HepG2 (cell line): Measurements from ENCODE around the gene IRF1. TPM values are rescaled to one million over a fixed set of nuclear protein-coding genes. Genes with fewer than 3 reads are reported as not detected.

Experiments used
- ATAC-seq: fragments of 200-7000 bp; cut with Tn5 transposase; 3 replicates; pipeline ENCODE4 v1.9.1; 2020; ENCODE audit warnings: mild to moderate bottlenecking, moderate library complexity
- BruUV-seq: library from RNA; stranded (reverse); fragments of 400-500 nt; replicated peaks from 2 replicates; lab custom pipeline; 2021; lab: Mats Ljungman, UMichigan
- CTCF ChIA-PET: fragments of 300-600 bp; formaldehyde crosslinking; extraction: SDS; loops from one replicate; lab custom pipeline; 2021; ENCODE audit warnings: low total read pairs, inconsistent platforms, low intra/inter-chr PET ratio; lab: Yijun Ruan, JAX
- POLR2A ChIA-PET: fragments of 350-600 bp; sonication (Branson Sonifier 250); formaldehyde crosslinking; loops from one replicate; lab custom pipeline; 2020; ENCODE audit warnings: antibody characterized with exemption, inconsistent platforms; lab: Yijun Ruan, JAX
- DNase-seq: peaks from one replicate; pipeline ENCODE4 v3.0.0-alpha.2; 2015; ENCODE audit warnings: low spot score
- FAIRE-seq: peaks from 3 replicates; lab custom pipeline; 2011; peaks lifted over from hg19 to GRCh38; lab: Jason Lieb, UNC
- H2AFZ ChIP-seq: one replicate; pipeline ENCODE4 v1.6.1; 2011; ENCODE audit warnings: low read length, inconsistent platforms
- H3K27ac ChIP-seq: fragments of 300-600 bp; 3 replicates; pipeline ENCODE4 v1.8.0; 2011; ENCODE audit warnings: mixed run types, mild to moderate bottlenecking, mixed read lengths, low read length, inconsistent platforms; ENCODE audit not compliant: insufficient read depth; ENCODE audit errors: extremely low read length
- H3K27me3 ChIP-seq, 2 experiments: fragments of 200-600 bp in 1 of 2; 2 replicates in 1 of 2; 3 replicates in 1 of 2; pipeline versions ENCODE4 v1.6.0 to v1.8.0; 2011; ENCODE audit warnings: low read length in 2 of 2, mild to moderate bottlenecking in 2 of 2, moderate library complexity in 2 of 2, inconsistent platforms in 1 of 2; ENCODE audit not compliant: insufficient read depth in 2 of 2, control insufficient read depth in 1 of 2
- H3K36me3 ChIP-seq, 2 experiments: fragments of 200-600 bp in 1 of 2; replicated peaks in 1 of 2; 2 replicates in 1 of 2; 3 replicates in 1 of 2; pipeline versions ENCODE4 v1.5.1 to v1.8.0; 2011; ENCODE audit warnings: low read length in 2 of 2, inconsistent platforms in 1 of 2; ENCODE audit not compliant: insufficient read depth in 2 of 2, control insufficient read depth in 1 of 2
- H3K4me1 ChIP-seq: 2 replicates; pipeline ENCODE4 v1.5.1; 2012; ENCODE audit warnings: low read length, inconsistent platforms; ENCODE audit not compliant: insufficient read depth
- H3K4me2 ChIP-seq: 2 replicates; pipeline ENCODE4 v1.6.0; 2011; ENCODE audit warnings: low read depth, low read length, inconsistent platforms
- H3K4me3 ChIP-seq, 3 experiments: fragments of 200-600 bp in 1 of 3; sonication (generic), shearing (Covaris generic) in 1 of 3; replicated peaks in 1 of 3; 2 replicates each; pipeline ENCODE4 v1.5.1; 2011 to 2016; ENCODE audit warnings: low read length in 3 of 3, inconsistent platforms in 2 of 3, low read depth in 2 of 3, mild to moderate bottlenecking in 2 of 3, control low read depth in 1 of 3, mixed read lengths in 1 of 3; ENCODE audit not compliant: insufficient read depth in 1 of 3
- H3K79me2 ChIP-seq: one replicate; pipeline ENCODE4 v1.6.1; 2011; ENCODE audit warnings: low read length, inconsistent platforms; ENCODE audit not compliant: insufficient read depth
- H3K9ac ChIP-seq: 2 replicates; pipeline ENCODE4 v1.6.0; 2011; ENCODE audit warnings: mild to moderate bottlenecking, low read depth, low read length, inconsistent platforms; ENCODE audit not compliant: insufficient read depth
- H3K9me3 ChIP-seq: 2 replicates; pipeline ENCODE4 v1.5.1; 2012; ENCODE audit warnings: mild to moderate bottlenecking, low read length
- H4K20me1 ChIP-seq: 2 replicates; pipeline ENCODE4 v1.6.0; 2011; ENCODE audit warnings: inconsistent platforms, mild to moderate bottlenecking, low read length, moderate library complexity; ENCODE audit not compliant: insufficient read depth
- CEBPZ ChIP-seq: IDR thresholded peaks from 2 replicates; pipeline ENCODE4 v1.6.1; 2012; ENCODE audit warnings: low read length, improper control_type of control experiment
- GABPA ChIP-seq, 2 experiments: IDR thresholded peaks; 2 replicates each; pipeline ENCODE4 v1.6.1; 2011 to 2016; ENCODE audit warnings: low read depth in 2 of 2, low read length in 1 of 2, missing biosample characterization in 1 of 2, missing genetic modification characterization in 1 of 2
- KAT7 ChIP-seq: IDR thresholded peaks from 2 replicates; pipeline ENCODE4 v1.6.1; 2018; ENCODE audit warnings: borderline replicate concordance, missing compliant biosample characterization
- MYC ChIP-seq: sonication (generic); formaldehyde crosslinking; IDR thresholded peaks from 2 replicates; pipeline ENCODE4 v1.9.0; 2021; ENCODE audit warnings: missing genetic modification reagents, borderline replicate concordance
- NAIF1 ChIP-seq: sonication (generic); formaldehyde crosslinking; IDR thresholded peaks from 2 replicates; pipeline ENCODE4 v1.5.0; 2020; ENCODE audit warnings: mild to moderate bottlenecking, missing genetic modification reagents, borderline replicate concordance
- PAX8 ChIP-seq: sonication (generic); formaldehyde crosslinking; IDR thresholded peaks from 2 replicates; pipeline ENCODE4 v1.8.0; 2022; ENCODE audit warnings: mild to moderate bottlenecking, missing genetic modification reagents, borderline replicate concordance
- PHF5A ChIP-seq: IDR thresholded peaks from one replicate; pipeline ENCODE4 v1.6.1; 2018; ENCODE audit warnings: low read depth, missing genetic modification reagents; ENCODE audit not compliant: unreplicated experiment
- REPIN1 ChIP-seq: sonication (generic); formaldehyde crosslinking; IDR thresholded peaks from 2 replicates; pipeline ENCODE4 v1.8.0; 2022; ENCODE audit warnings: missing genetic modification reagents, low read depth, mild to moderate bottlenecking, borderline replicate concordance
- U2AF1 ChIP-seq: fragments of 200-400 bp; formaldehyde crosslinking; optimal IDR thresholded peaks from 2 replicates; pipeline ENCODE3; 2017; ENCODE audit warnings: mild to moderate bottlenecking, low read depth, low read length
- ZNF10 ChIP-seq: sonication (generic); formaldehyde crosslinking; IDR thresholded peaks from 2 replicates; pipeline ENCODE4 v1.4.0; 2020; ENCODE audit warnings: mild to moderate bottlenecking, low read depth, missing genetic modification reagents, borderline replicate concordance
- ZNF264 ChIP-seq: sonication (generic); formaldehyde crosslinking; IDR thresholded peaks from 2 replicates; pipeline ENCODE4 v1.4.0; 2020; ENCODE audit warnings: missing genetic modification reagents
- ZNF644 ChIP-seq: IDR thresholded peaks from 2 replicates; pipeline ENCODE4 v1.6.1; 2016; ENCODE audit warnings: low read depth
- WGBS: methylation state at CpG from one replicate; pipeline ENCODE4 v1.1.6; 2017; ENCODE audit warnings: low lambda C conversion rate; 5-methylcytosine and 5-hydroxymethylcytosine counted together
- in situ Hi-C: cut with HindIII; loops from 2 replicates; pipeline ENCODE4 v1.10.0; 2017; ENCODE audit warnings: low pct_unique_long_range_greater_than_20kb; ENCODE audit not compliant: extremely low pct_ligation_motif_present
- intact Hi-C: fragments of 100-400 bp; cut with micrococcal nuclease; formaldehyde crosslinking; loops from one replicate; pipeline ENCODE4 v1.10.0; 2022; ENCODE audit not compliant: unreplicated experiment
- polyA plus RNA-seq, 8 experiments: library from polyadenylated mRNA; depleted of rRNA in 3 of 8; stranded (reverse) in 7 of 8; unstranded in 1 of 8; fragments of >200 nt; fragmentation: Illumina TruSeq in 4 of 8; extraction: Trizol in 4 of 8; gene quantifications; 2 replicates each; pipeline versions ENCODE4 v1.2.1 to v1.2.3, GENCODE V29; 2011 to 2016; ENCODE audit warnings: low read depth in 4 of 8, missing spikeins in 1 of 8, mixed read lengths in 1 of 8; ENCODE audit not compliant: insufficient read depth in 1 of 8
- total RNA-seq, 5 experiments: library from RNA; depleted of rRNA; stranded (reverse); fragments of >200 nt; fragmentation: Illumina TruSeq; extraction: Trizol; gene quantifications; 2 replicates each; pipeline ENCODE4 v1.2.3, GENCODE V29; 2016; ENCODE audit warnings: low read depth in 1 of 5
- TF ChIP-seq, protein P1 (sequence below): IDR thresholded peaks from 2 replicates; pipeline ENCODE4 v1.4.0; 2020; ENCODE audit warnings: mild to moderate bottlenecking, missing genetic modification reagents
- TF ChIP-seq, protein P2 (sequence below): sonication (generic); formaldehyde crosslinking; IDR thresholded peaks from 2 replicates; pipeline ENCODE4 v1.4.0; 2020; ENCODE audit warnings: missing genetic modification reagents

IRF1 gene
- total and polyA plus RNA-seq, 2 of the 13 experiments (the other 11 are each of a cell fraction or from before 2014, with no cell fraction given) = 4.1 to 8.8 TPM

DNA sequence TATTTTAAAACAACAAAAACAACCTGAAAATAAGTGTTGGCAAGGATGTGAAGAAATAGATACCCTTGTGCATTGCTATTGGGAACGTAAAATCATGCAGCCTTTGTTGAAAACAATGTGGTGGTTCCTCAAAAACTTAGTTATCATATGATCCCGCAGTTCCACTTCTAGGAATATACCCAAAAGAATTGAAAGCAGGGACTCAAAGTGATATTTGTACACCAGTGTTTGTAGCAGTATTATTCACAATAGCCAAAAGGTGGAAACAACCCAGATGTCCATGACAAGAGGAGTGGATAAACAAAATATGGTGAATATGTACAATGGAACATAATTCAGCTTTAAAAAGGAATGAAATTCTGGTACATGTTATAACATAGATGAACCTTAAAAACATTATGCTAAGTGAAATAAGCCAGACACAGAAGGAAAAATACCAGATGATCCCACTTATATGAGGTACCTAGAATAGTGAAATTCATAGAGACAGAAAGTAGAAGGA is 29.0 kb downstream of the IRF1 start:
- Histone ChIP-seq H3K9me3 (no peaks in the 10 kb centered on the region), H4K20me1 (no peaks in the 10 kb centered on the region), H3K36me3 (no peaks in the 10 kb centered on the region), H3K79me2 (no peaks in the 10 kb centered on the region), H3K27ac (no peak overlapping the region), H3K4me3 (no peak overlapping the region), H2AFZ (no peak overlapping the region), H3K4me2 (no peak overlapping the region), H3K27me3 (no peaks in the 10 kb centered on the region), H3K4me1 (peaks cover 100% of the 10 kb centered on the region), H3K9ac (no peak overlapping the region)
- ATAC-seq = no peak
- 81% methylated on average over 2 of the region's 2 CpGs for WGBS
- ChIA-PET POLR2A (no interaction called here), CTCF (no interaction called here)
- intact Hi-C loops = loop anchor here (5.0 kb wide), 1 partner anchor 36 kb away; no protein-coding TSS in a partner anchor
- BruUV-seq = no TSS peak
- in situ Hi-C loops = no loop called here
- DNase-seq = no peak
- FAIRE-seq = no peak
- TF ChIP-seq GABPA (IDR thresholded peaks at IDR 0.05; ENCODE audit: low read depth, low read length) = no peak
- TF ChIP-seq GABPA (CRISPR knock-in tag; IDR thresholded peaks at IDR 0.05; ENCODE audit: low read depth) = no peak
- no peak for TF ChIP-seq MYC (CRISPR knock-in tag)
- TF ChIP-seq REPIN1 (CRISPR knock-in tag) = no peak
- no peak for TF ChIP-seq NAIF1 (CRISPR knock-in tag)
- no peak for TF ChIP-seq ZNF264 (CRISPR knock-in tag)
- TF ChIP-seq CEBPZ = no peak
- TF ChIP-seq, protein P1, sequence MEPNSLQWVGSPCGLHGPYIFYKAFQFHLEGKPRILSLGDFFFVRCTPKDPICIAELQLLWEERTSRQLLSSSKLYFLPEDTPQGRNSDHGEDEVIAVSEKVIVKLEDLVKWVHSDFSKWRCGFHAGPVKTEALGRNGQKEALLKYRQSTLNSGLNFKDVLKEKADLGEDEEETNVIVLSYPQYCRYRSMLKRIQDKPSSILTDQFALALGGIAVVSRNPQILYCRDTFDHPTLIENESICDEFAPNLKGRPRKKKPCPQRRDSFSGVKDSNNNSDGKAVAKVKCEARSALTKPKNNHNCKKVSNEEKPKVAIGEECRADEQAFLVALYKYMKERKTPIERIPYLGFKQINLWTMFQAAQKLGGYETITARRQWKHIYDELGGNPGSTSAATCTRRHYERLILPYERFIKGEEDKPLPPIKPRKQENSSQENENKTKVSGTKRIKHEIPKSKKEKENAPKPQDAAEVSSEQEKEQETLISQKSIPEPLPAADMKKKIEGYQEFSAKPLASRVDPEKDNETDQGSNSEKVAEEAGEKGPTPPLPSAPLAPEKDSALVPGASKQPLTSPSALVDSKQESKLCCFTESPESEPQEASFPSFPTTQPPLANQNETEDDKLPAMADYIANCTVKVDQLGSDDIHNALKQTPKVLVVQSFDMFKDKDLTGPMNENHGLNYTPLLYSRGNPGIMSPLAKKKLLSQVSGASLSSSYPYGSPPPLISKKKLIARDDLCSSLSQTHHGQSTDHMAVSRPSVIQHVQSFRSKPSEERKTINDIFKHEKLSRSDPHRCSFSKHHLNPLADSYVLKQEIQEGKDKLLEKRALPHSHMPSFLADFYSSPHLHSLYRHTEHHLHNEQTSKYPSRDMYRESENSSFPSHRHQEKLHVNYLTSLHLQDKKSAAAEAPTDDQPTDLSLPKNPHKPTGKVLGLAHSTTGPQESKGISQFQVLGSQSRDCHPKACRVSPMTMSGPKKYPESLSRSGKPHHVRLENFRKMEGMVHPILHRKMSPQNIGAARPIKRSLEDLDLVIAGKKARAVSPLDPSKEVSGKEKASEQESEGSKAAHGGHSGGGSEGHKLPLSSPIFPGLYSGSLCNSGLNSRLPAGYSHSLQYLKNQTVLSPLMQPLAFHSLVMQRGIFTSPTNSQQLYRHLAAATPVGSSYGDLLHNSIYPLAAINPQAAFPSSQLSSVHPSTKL (CRISPR knock-in tag) = no peak
- TF ChIP-seq, protein P2, sequence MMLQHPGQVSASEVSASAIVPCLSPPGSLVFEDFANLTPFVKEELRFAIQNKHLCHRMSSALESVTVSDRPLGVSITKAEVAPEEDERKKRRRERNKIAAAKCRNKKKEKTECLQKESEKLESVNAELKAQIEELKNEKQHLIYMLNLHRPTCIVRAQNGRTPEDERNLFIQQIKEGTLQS (CRISPR knock-in tag) = no peak
- TF ChIP-seq KAT7 (CRISPR knock-in tag) = no peak
- no peak for TF ChIP-seq ZNF10 (CRISPR knock-in tag)
- no peak for TF ChIP-seq ZNF644 (CRISPR knock-in tag)
- no peak for TF ChIP-seq PHF5A
- no peak for TF ChIP-seq PAX8 (CRISPR knock-in tag)
- TF ChIP-seq U2AF1 = no peak
- TF ChIP-seq, all 625 proteins: peak for 0
